ENCODE measurements around the gene MS4A10. TPM values are rescaled to one million over a fixed set of nuclear protein-coding genes. Genes with fewer than 3 reads are reported as not detected.

MS4A10 gene
- total and polyA plus RNA-seq, 9 of the 15 experiments (the other 6 are each of a cell fraction or from before 2014, with no cell fraction given), result not detected

- no peak for TF ChIP-seq E2F6 (IDR thresholded peaks at IDR 0.05; ENCODE audit: borderline replicate concordance in 1 of 2, extremely low read depth in 1 of 2, insufficient read depth in 1 of 2, insufficient read length in 1 of 2, low read depth in 1 of 2, low read length in 1 of 2, poor library complexity in 1 of 2, severe bottlenecking in 1 of 2)
- no peak for TF ChIP-seq NCOA4 (IDR thresholded peaks at IDR 0.05; ENCODE audit: partially characterized antibody)
- no peak for TF ChIP-seq ZZZ3 (IDR thresholded peaks at IDR 0.05)
- TF ChIP-seq DDX20 (tag; IDR thresholded peaks at IDR 0.05; ENCODE audit: low read depth), result no peak
- no peak for TF ChIP-seq CREB3 (tag; conservative IDR thresholded peaks at IDR 0.05; ENCODE audit: low read depth)
- no peak for TF ChIP-seq NFE2 (IDR thresholded peaks at IDR 0.05; ENCODE audit: low read depth)
- no peak for TF ChIP-seq ZNF140 (CRISPR knock-in tag; IDR thresholded peaks at IDR 0.05)
- TF ChIP-seq BRF2 (IDR thresholded peaks at IDR 0.05; ENCODE audit: borderline replicate concordance, insufficient read depth, insufficient read length), result no peak
- no peak for TF ChIP-seq THRAP3 (IDR thresholded peaks at IDR 0.05; ENCODE audit: borderline replicate concordance)
- no peak for TF ChIP-seq ZNF165 (CRISPR knock-in tag; IDR thresholded peaks at IDR 0.05; ENCODE audit: borderline replicate concordance)
- TF ChIP-seq DMBX1 (CRISPR knock-in tag; IDR thresholded peaks at IDR 0.05; ENCODE audit: borderline replicate concordance), result no peak
- TF ChIP-seq SMAD1 (IDR thresholded peaks at IDR 0.05; ENCODE audit: low read depth, low read length, partially characterized antibody), result no peak
- TF ChIP-seq PREB (CRISPR knock-in tag; IDR thresholded peaks at IDR 0.05), result no peak
- peak; percentile 84; the same call in 1 of the 2 replicates for TF ChIP-seq STAG1 (CRISPR knock-in tag; IDR thresholded peaks at IDR 0.05; ENCODE audit: borderline replicate concordance)
- no peak for TF ChIP-seq ZNF311 (CRISPR knock-in tag; IDR thresholded peaks at IDR 0.05)
- no peak for TF ChIP-seq ARID1B (IDR thresholded peaks at IDR 0.05)
- TF ChIP-seq EP300 (IDR thresholded peaks at IDR 0.05; ENCODE audit: low read length), result no peak
- TF ChIP-seq ZNF444 (CRISPR knock-in tag; IDR thresholded peaks at IDR 0.05), result no peak
- TF ChIP-seq USF1 (CRISPR knock-in tag; IDR thresholded peaks at IDR 0.05), result 0 out of 2 replicates have a peak, but pooled peaks have one; percentile 21
- TF ChIP-seq JUND (IDR thresholded peaks at IDR 0.05; ENCODE audit: borderline replicate concordance, low read depth, low read length), result no peak
- TF ChIP-seq JUND (tag; IDR thresholded peaks at IDR 0.05; ENCODE audit: borderline replicate concordance, low read depth, low read length), result peak; percentile 42; the same call in 1 of the 3 replicates
- no peak for TF ChIP-seq IRF9 (tag; IDR thresholded peaks at IDR 0.05)
- no peak for TF ChIP-seq SAP30 (IDR thresholded peaks at IDR 0.05; ENCODE audit: borderline replicate concordance, insufficient read depth, low read depth, low read length, poor library complexity, severe bottlenecking)
These were observed 46.0 kb downstream of the MS4A10 start (continued) for GRCh38 chr11:60831143-60831500.
